HCT116 (cell line): Measurements from ENCODE around the gene OTUD4. TPM values are rescaled to one million over a fixed set of nuclear protein-coding genes. Genes with fewer than 3 reads are reported as not detected.
A peak's percentile ranks its signal among the peaks of the same experiment; 100 is the strongest.

Experiments used
- ATAC-seq: fragments of 200-7000 bp; cut with Tn5 transposase; 2 replicates; pipeline ENCODE4 v1.9.1; 2020; ENCODE audit warnings: mild to moderate bottlenecking, moderate library complexity
- BruUV-seq: library from RNA; stranded (reverse); fragments of 400-500 nt; replicated peaks from 2 replicates; lab custom pipeline; 2021; lab: Mats Ljungman, UMichigan
- CTCF ChIA-PET: fragments of 300-600 bp; sonication (Branson Sonifier 250); formaldehyde crosslinking; loops from one replicate; lab custom pipeline; 2021; ENCODE audit warnings: antibody characterized with exemption; lab: Charles Lee
- POLR2A ChIA-PET: fragments of 300-600, 350-600 bp; sonication (Branson Sonifier 250); formaldehyde crosslinking; loops from one replicate; lab custom pipeline; 2021; ENCODE audit warnings: antibody characterized with exemption; lab: Charles Lee
- RAD21 ChIA-PET, 2 experiments: fragments of 300-600 bp; sonication (Branson Sonifier 250); formaldehyde crosslinking; loops; one replicate each; lab custom pipeline; 2023; ENCODE audit warnings: low total read pairs in 2 of 2; ENCODE audit not compliant: uncharacterized antibody in 2 of 2, unreplicated experiment in 2 of 2, low non-redundant PET in 1 of 2; lab: Charles Lee
- DNase-seq: peaks from one replicate; pipeline ENCODE4 v3.0.0-alpha.2; 2010; ENCODE audit warnings: low read depth, low spot score
- H2AFZ ChIP-seq: fragments of 200-600 bp; shearing (Covaris generic), sonication (generic); 2 replicates; pipeline ENCODE4 v1.6.1; 2017; ENCODE audit warnings: low read depth, mixed run types, mixed read lengths, antibody characterized with exemption, low read length; ENCODE audit not compliant: poor library complexity, severe bottlenecking
- H3K27ac ChIP-seq: 2 replicates; pipeline ENCODE4 v1.5.1; 2012; ENCODE audit warnings: low read depth, low read length
- H3K27me3 ChIP-seq: fragments of 200-600 bp; sonication (generic); 2 replicates; pipeline ENCODE4 v1.6.1; 2016; ENCODE audit warnings: mixed run types, low read length, mixed read lengths; ENCODE audit not compliant: insufficient read depth
- H3K36me3 ChIP-seq, 2 experiments: fragments of 200-500 bp in 1 of 2; fragments of 200-600 bp in 1 of 2; sonication (Bioruptor generic) in 1 of 2; sonication (generic) in 1 of 2; 2 replicates each; pipeline versions ENCODE4 v1.5.1 to v1.6.1; 2014 to 2016; ENCODE audit warnings: low read length in 2 of 2, inconsistent platforms in 1 of 2, mixed read lengths in 1 of 2, mixed run types in 1 of 2; ENCODE audit not compliant: insufficient read depth in 2 of 2, control insufficient read depth in 1 of 2
- H3K4me1 ChIP-seq, 2 experiments: fragments of 200-600 bp in 1 of 2; sonication (generic) in 1 of 2; 2 replicates each; pipeline versions ENCODE4 v1.5.1 to v1.6.1; 2012 to 2017; ENCODE audit warnings: low read length in 2 of 2, inconsistent platforms in 1 of 2, mild to moderate bottlenecking in 1 of 2, mixed read lengths in 1 of 2, mixed run types in 1 of 2, moderate library complexity in 1 of 2; ENCODE audit not compliant: insufficient read depth in 2 of 2, control insufficient read depth in 1 of 2
- H3K4me2 ChIP-seq: fragments of 200-600 bp; sonication (generic); 2 replicates; pipeline ENCODE4 v1.6.1; 2017; ENCODE audit warnings: mixed run types, low read length, mixed read lengths
- H3K4me3 ChIP-seq, 2 experiments: fragments of 200-600 bp in 1 of 2; sonication (generic) in 1 of 2; replicated peaks in 1 of 2; 2 replicates each; pipeline ENCODE4 v1.5.1; 2011 to 2016; ENCODE audit warnings: low read length in 2 of 2, control low read depth in 1 of 2, low read depth in 1 of 2, mild to moderate bottlenecking in 1 of 2, mixed read lengths in 1 of 2, mixed run types in 1 of 2
- H3K79me2 ChIP-seq: fragments of 200-600 bp; sonication (generic); 2 replicates; pipeline ENCODE4 v1.6.1; 2017; ENCODE audit warnings: mild to moderate bottlenecking, mixed run types, low read length, moderate library complexity, mixed read lengths; ENCODE audit not compliant: insufficient read depth
- H3K9ac ChIP-seq: fragments of 200-600 bp; sonication (generic); 2 replicates; pipeline ENCODE4 v1.6.1; 2016; ENCODE audit warnings: low read length, mixed read lengths
- H3K9me2 ChIP-seq: fragments of 200-600 bp; sonication (generic), shearing (Covaris generic); 2 replicates; pipeline ENCODE4 v1.6.1; 2017; ENCODE audit warnings: mixed run types, mild to moderate bottlenecking, moderate library complexity; ENCODE audit not compliant: insufficient read depth
- H3K9me3 ChIP-seq, 2 experiments: fragments of 200-500 bp in 1 of 2; fragments of 200-600 bp in 1 of 2; sonication (Bioruptor generic) in 1 of 2; sonication (generic) in 1 of 2; 2 replicates each; pipeline ENCODE4 v1.6.1; 2014 to 2017; ENCODE audit warnings: low read length in 2 of 2, mixed read lengths in 2 of 2, inconsistent platforms in 1 of 2, low read depth in 1 of 2, mild to moderate bottlenecking in 1 of 2, mixed run types in 1 of 2, moderate library complexity in 1 of 2; ENCODE audit not compliant: control insufficient read depth in 1 of 2, insufficient read depth in 1 of 2
- H4K20me1 ChIP-seq: fragments of 200-600 bp; sonication (generic), shearing (Covaris generic); 2 replicates; pipeline ENCODE4 v1.6.1; 2017; ENCODE audit warnings: mixed run types, mild to moderate bottlenecking, moderate library complexity; ENCODE audit not compliant: insufficient read depth
- CBX3 ChIP-seq: IDR thresholded peaks from 2 replicates; pipeline ENCODE4 v1.6.1; 2012; ENCODE audit warnings: low read depth
- CEBPB ChIP-seq: IDR thresholded peaks from 2 replicates; pipeline ENCODE4 v1.6.1; 2012; ENCODE audit warnings: low read depth
- CTCF ChIP-seq, 3 experiments: fragments of 200-600 bp in 1 of 3; sonication (generic) in 1 of 3; IDR thresholded peaks in 2 of 3; conservative IDR thresholded peaks in 1 of 3; 2 replicates each; pipeline ENCODE4 v1.5.1; 2012 to 2017; ENCODE audit warnings: low read depth in 2 of 3, low read length in 2 of 3, antibody characterized with exemption in 1 of 3, borderline replicate concordance in 1 of 3, control low read depth in 1 of 3, mild to moderate bottlenecking in 1 of 3, mixed read lengths in 1 of 3, mixed run types in 1 of 3, moderate library complexity in 1 of 3; ENCODE audit not compliant: insufficient read depth in 1 of 3
- ELF1 ChIP-seq: IDR thresholded peaks from 2 replicates; pipeline ENCODE4 v1.6.1; 2012; ENCODE audit warnings: low read depth, borderline replicate concordance
- EZH2 ChIP-seq: fragments of 200-600 bp; sonication (generic); IDR thresholded peaks from 2 replicates; pipeline ENCODE4 v1.6.1; 2017; ENCODE audit warnings: antibody characterized with exemption, mixed run types
- POLR2A ChIP-seq: IDR thresholded peaks from 2 replicates; pipeline ENCODE4 v1.7.0; 2011; ENCODE audit warnings: borderline replicate concordance; ENCODE audit not compliant: insufficient read depth, insufficient read length; ENCODE audit errors: extremely low read depth
- SRF ChIP-seq: IDR thresholded peaks from 2 replicates; pipeline ENCODE4 v1.6.1; 2012; ENCODE audit warnings: low read depth
- TCF7L2 ChIP-seq: IDR thresholded peaks from 2 replicates; pipeline ENCODE4 v1.7.0; 2011; ENCODE audit warnings: borderline replicate concordance, inconsistent platforms; ENCODE audit not compliant: insufficient read depth, insufficient read length; ENCODE audit errors: extremely low read depth
- ZFX ChIP-seq: fragments of 450-650 bp; IDR thresholded peaks from 2 replicates; pipeline ENCODE4 v1.6.1; 2017
- intact Hi-C: fragments of 100-400 bp; cut with micrococcal nuclease; formaldehyde crosslinking; loops from 2 replicates; pipeline ENCODE4 v1.10.0; 2022
- total RNA-seq: library from RNA; stranded (reverse); gene quantifications from one replicate; pipeline ENCODE4 v1.2.1, GENCODE V29; 2021; ENCODE audit not compliant: unreplicated experiment

Gene OTUD4
- total RNA-seq, 1 experiment from 2014 or later = 37.2 TPM

GRCh38 chr4:145090380-145090779 lies 90.0 kb downstream of the OTUD4 start (continued):
- TF ChIP-seq CBX3 (no peak), ZFX (no peak), TCF7L2 (no peak)

GRCh38 chr4:145083891-145084605 lies 96.3 kb downstream of the OTUD4 start:
- H3K27me3 ChIP-seq = no peaks in the 10 kb centered on the region
- ChIA-PET RAD21 (no interaction called here), CTCF (interaction anchor here (1.0 kb wide), 1 partner anchor 22 kb away, joined by 3 read pairs; no protein-coding TSS in a partner anchor), POLR2A (no interaction called here)
- no peaks in the 10 kb centered on the region for H3K9me2 ChIP-seq
- peaks cover 60% of the 10 kb centered on the region for H3K79me2 ChIP-seq
- H3K9me3 ChIP-seq = no peaks in the 10 kb centered on the region
- ATAC-seq = peak; percentile 94
- H3K36me3 ChIP-seq = peaks cover 0 to 2% of the 10 kb centered on the region in 2 experiments; a peak in 1 of 4 replicates
- intact Hi-C loops = no loop called here
- no peaks in the 10 kb centered on the region for H4K20me1 ChIP-seq
- no TSS peak for BruUV-seq
- H3K27ac ChIP-seq = no peak overlapping the region
- peaks cover 7 to 9% of the 10 kb centered on the region in 2 experiments for H3K4me1 ChIP-seq
- H3K4me2 ChIP-seq = peak overlapping the region; percentile 7; the same call in 1 of the 2 replicates
- DNase-seq = peak; percentile 45
- 0 out of 2 replicates have a peak, but pooled peaks have one; percentile 52 for TF ChIP-seq CEBPB
- TF ChIP-seq SRF = no peak
- no peak for TF ChIP-seq POLR2A
- TF ChIP-seq CBX3 = no peak
- TF ChIP-seq CTCF (IDR thresholded peaks at IDR 0.05 in 2 of 3, conservative IDR thresholded peaks at IDR 0.05 in 1 of 3; ENCODE audit: borderline replicate concordance in 1 of 3, insufficient read depth in 1 of 3, low read depth in 2 of 3, low read length in 2 of 3) = no peak
- TF ChIP-seq EZH2 = no peak
- TF ChIP-seq ELF1 = no peak
- TF ChIP-seq, all 23 proteins: peak for 1
- Histone ChIP-seq H2AFZ (no peak overlapping the region), H3K9ac (no peak overlapping the region), H3K4me3 (no peak overlapping the region)

Other genes starting within 250 kb of the OTUD4 start
- 27.2 TPM for gene ANAPC10, start 82.4 kb downstream of the OTUD4 start, total RNA-seq
- 145 TPM for gene ABCE1, start 82.3 kb downstream of the OTUD4 start, total RNA-seq